A549 (cell line): ENCODE results near the gene PLEKHA8. TPM values are rescaled to one million over a fixed set of nuclear protein-coding genes. Genes with fewer than 3 reads are reported as not detected.

ENCODE experiments used
- ATAC-seq, 2 experiments: fragments of 200-7000 bp in 1 of 2; fragments of >200 bp in 1 of 2; cut with Nextera tagmentation in 1 of 2; cut with Tn5 transposase in 1 of 2; 3 replicates each; pipeline versions ENCODE4 v1.8.0 to v1.9.1; 2018 to 2020; ENCODE audit warnings: mild to moderate bottlenecking in 1 of 2, moderate library complexity in 1 of 2
- CTCF ChIA-PET: fragments of 300-600 bp; sonication (Branson Sonifier 250); formaldehyde crosslinking; extraction: SDS; loops from one replicate; lab custom pipeline; 2021; ENCODE audit warnings: antibody characterized with exemption, inconsistent platforms; lab: Yijun Ruan, JAX
- POLR2A ChIA-PET: fragments of 350-600 bp; formaldehyde crosslinking; extraction: SDS; loops from one replicate; lab custom pipeline; 2021; ENCODE audit warnings: antibody characterized with exemption, inconsistent platforms; lab: Yijun Ruan, JAX
- DNase-seq, 2 experiments: peaks; one replicate each; pipeline versions ENCODE4 v3.0.0 to v3.0.0-alpha.2; 2011 to 2016; ENCODE audit warnings: low read depth in 1 of 2, low spot score in 1 of 2
- FAIRE-seq: peaks from 2 replicates; lab custom pipeline; 2011; peaks lifted over from hg19 to GRCh38; lab: Jason Lieb, UNC
- H3K27ac ChIP-seq, 2 experiments: fragments of >200 bp; sonication (Bioruptor Twin); formaldehyde crosslinking; 3 replicates each; pipeline ENCODE4 v1.5.1; 2016 to 2017
- H3K4me1 ChIP-seq: fragments of >200 bp; sonication (Bioruptor Twin); formaldehyde crosslinking; 3 replicates; pipeline ENCODE4 v1.6.1; 2016
- H3K4me2 ChIP-seq: fragments of >200 bp; sonication (Bioruptor Twin); formaldehyde crosslinking; 3 replicates; pipeline ENCODE4 v1.6.1; 2016
- H3K4me3 ChIP-seq: fragments of >200 bp; sonication (Bioruptor Twin); formaldehyde crosslinking; 3 replicates; pipeline ENCODE4 v1.5.1; 2016
- H3K9me3 ChIP-seq: fragments of >200 bp; sonication (Bioruptor Twin); formaldehyde crosslinking; 3 replicates; pipeline ENCODE4 v1.6.1; 2016
- CBX2 ChIP-seq: fragments of 200-600 bp; sonication (generic); IDR thresholded peaks from 2 replicates; pipeline ENCODE4 v1.6.1; 2016; ENCODE audit warnings: low read depth, mild to moderate bottlenecking, borderline replicate concordance
- CHD2 ChIP-seq: fragments of 150-350 bp; IDR thresholded peaks from 2 replicates; pipeline ENCODE4 v1.6.1; 2014; ENCODE audit warnings: low read length; ENCODE audit not compliant: partially characterized antibody
- CHD4 ChIP-seq: fragments of 200-600 bp; sonication (generic); IDR thresholded peaks from 2 replicates; pipeline ENCODE4 v1.6.1; 2016; ENCODE audit warnings: antibody characterized with exemption, mild to moderate bottlenecking, borderline replicate concordance
- EHMT2 ChIP-seq: fragments of 200-600 bp; sonication (generic); IDR thresholded peaks from 2 replicates; pipeline ENCODE4 v1.6.1; 2016; ENCODE audit warnings: antibody characterized with exemption, low read depth, mild to moderate bottlenecking, moderate library complexity
- FOXS1 ChIP-seq: fragments of 250-450 bp; sonication (Bioruptor Pico); IDR thresholded peaks from 2 replicates; pipeline ENCODE4 v1.5.0; 2020; ENCODE audit warnings: mild to moderate bottlenecking, moderate library complexity
- GATA3 ChIP-seq: IDR thresholded peaks from 2 replicates; pipeline ENCODE4 v1.6.1; 2012; ENCODE audit warnings: borderline replicate concordance
- HOXA7 ChIP-seq: fragments of 250-450 bp; sonication (Bioruptor Pico); IDR thresholded peaks from 2 replicates; pipeline ENCODE4 v1.5.0; 2020; ENCODE audit warnings: mild to moderate bottlenecking, moderate library complexity
- JUNB ChIP-seq: fragments of >200 bp; sonication (Bioruptor Twin); formaldehyde crosslinking; IDR thresholded peaks from 2 replicates; pipeline ENCODE4 v1.6.1; 2016
- NPAS2 ChIP-seq: fragments of 250-450 bp; sonication (Bioruptor Pico); IDR thresholded peaks from 2 replicates; pipeline ENCODE4 v1.8.0; 2022; ENCODE audit warnings: mild to moderate bottlenecking, moderate library complexity, borderline replicate concordance
- NR3C1 ChIP-seq: fragments of >200 bp; sonication (Bioruptor Twin); formaldehyde crosslinking; IDR thresholded peaks from 3 replicates; pipeline ENCODE4 v1.6.1; 2017
- POLR2AphosphoS2 ChIP-seq: conservative IDR thresholded peaks from 2 replicates; pipeline ENCODE4 v1.6.1; 2012; ENCODE audit warnings: low read length, improper control_type of control experiment, inconsistent platforms
- RCOR1 ChIP-seq: fragments of 150-350 bp; IDR thresholded peaks from 2 replicates; pipeline ENCODE4 v1.6.1; 2014; ENCODE audit warnings: antibody characterized with exemption, low read length, low read depth
- RFX5 ChIP-seq: fragments of 450-650 bp; IDR thresholded peaks from 2 replicates; pipeline ENCODE4 v1.7.1; 2014; ENCODE audit warnings: antibody characterized with exemption, mild to moderate bottlenecking, moderate library complexity
- SMC3 ChIP-seq: fragments of >200 bp; sonication (Bioruptor Twin); formaldehyde crosslinking; IDR thresholded peaks from 3 replicates; pipeline ENCODE4 v1.6.1; 2018; ENCODE audit warnings: inconsistent platforms
- SREBF2 ChIP-seq: fragments of 450-650 bp; IDR thresholded peaks from 2 replicates; pipeline ENCODE4 v1.6.1; 2014; ENCODE audit warnings: mild to moderate bottlenecking, moderate library complexity
- TFCP2L1 ChIP-seq: fragments of 250-450 bp; sonication (Bioruptor Pico); IDR thresholded peaks from 2 replicates; pipeline ENCODE4 v1.5.0; 2021; ENCODE audit warnings: mild to moderate bottlenecking
- TP53 ChIP-seq: fragments of 250-450 bp; sonication (Bioruptor Pico); IDR thresholded peaks from 2 replicates; pipeline ENCODE4 v1.5.0; 2021; ENCODE audit warnings: mild to moderate bottlenecking, moderate library complexity
- WGBS: methylation state at CpG from one replicate; pipeline ENCODE4 v1.1.6; 2017; ENCODE audit errors: missing lambda C conversion rate; 5-methylcytosine and 5-hydroxymethylcytosine counted together
- polyA plus RNA-seq, 4 experiments: library from polyadenylated mRNA; depleted of rRNA in 3 of 4; stranded (reverse); fragments of >200 nt; fragmentation: RNase III in 1 of 4; extraction: RNeasy Plus Mini Kit Qiagen cat#74134 plus additional on column Dnase treatment in 1 of 4; gene quantifications; 2 replicates in 3 of 4; 3 replicates in 1 of 4; pipeline ENCODE4 v1.2.3, GENCODE V29; 2011 to 2017
- TF ChIP-seq, protein P1 (sequence below): IDR thresholded peaks from 2 replicates; pipeline ENCODE4 v1.6.1; 2012
- TF ChIP-seq, protein P2 (sequence below): fragments of 250-450 bp; sonication (Bioruptor Pico); IDR thresholded peaks from 2 replicates; pipeline ENCODE4 v1.5.0; 2020; ENCODE audit warnings: low read depth, mild to moderate bottlenecking, moderate library complexity
- TF ChIP-seq, protein P3 (sequence below): fragments of 250-450 bp; sonication (Bioruptor Pico); IDR thresholded peaks from 2 replicates; pipeline ENCODE4 v1.5.0; 2021; ENCODE audit warnings: mild to moderate bottlenecking, moderate library complexity, borderline replicate concordance
- TF ChIP-seq, protein P4 (sequence below): fragments of 200-600 bp; sonication (generic); IDR thresholded peaks from 2 replicates; pipeline ENCODE4 v1.6.1; 2016; ENCODE audit warnings: antibody characterized with exemption, mild to moderate bottlenecking, moderate library complexity
- TF ChIP-seq, protein P5 (sequence below): IDR thresholded peaks from 2 replicates; pipeline ENCODE4 v1.6.1; 2012; ENCODE audit warnings: low read depth, borderline replicate concordance
- TF ChIP-seq, protein P6 (sequence below): fragments of >200 bp; sonication (Bioruptor Twin); formaldehyde crosslinking; IDR thresholded peaks from 2 replicates; pipeline ENCODE4 v1.6.1; 2016
- TF ChIP-seq, protein P7 (sequence below): fragments of >200 bp; sonication (Bioruptor Twin); formaldehyde crosslinking; IDR thresholded peaks from 3 replicates; pipeline ENCODE4 v1.6.1; 2016
- TF ChIP-seq, protein P8 (sequence below): IDR thresholded peaks from 2 replicates; pipeline ENCODE4 v1.6.1; 2012

The PLEKHA8 gene
- polyA plus RNA-seq, 2 of the 4 experiments (the other 2 are of a cell fraction): 5.9 to 10.9 TPM

DNA sequence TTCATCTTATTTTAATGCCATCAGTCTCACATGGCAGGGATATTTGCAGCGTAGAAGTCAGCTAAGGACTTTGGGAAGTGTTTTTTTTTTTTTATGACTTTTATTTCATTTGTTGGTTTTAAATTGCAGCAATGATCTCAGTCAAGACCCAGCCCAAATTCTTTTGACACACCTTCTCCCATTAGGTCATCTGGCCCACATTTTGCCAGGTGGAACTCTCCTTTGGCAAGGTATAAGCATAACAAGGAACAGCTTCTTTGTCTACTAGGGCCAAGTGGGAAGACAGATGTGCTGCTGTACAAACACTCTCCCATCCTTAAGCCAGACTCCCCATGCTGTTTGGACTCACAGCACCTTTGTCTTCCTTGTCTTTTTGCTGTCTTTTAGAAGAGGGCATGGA, 41.8 kb downstream of the PLEKHA8 start:
- CTCF ChIA-PET: interaction anchor here (0.6 to 2.5 kb wide), 3 partner anchors 8 to 28 kb away, joined by 3 to 7 read pairs (median 6); no protein-coding TSS in a partner anchor
- no peak overlapping the region for H3K4me2 ChIP-seq
- DNase-seq: no peak
- H3K4me3 ChIP-seq: no peak overlapping the region
- TF ChIP-seq TFCP2L1 (CRISPR knock-in tag) (no peak), SREBF2 (no peak), NR3C1 (no peak), GATA3 (no peak), FOXS1 (CRISPR knock-in tag) (no peak), POLR2AphosphoS2 (no peak), CHD4 (no peak), CHD2 (no peak), JUNB (no peak)
- TF ChIP-seq, protein P1, sequence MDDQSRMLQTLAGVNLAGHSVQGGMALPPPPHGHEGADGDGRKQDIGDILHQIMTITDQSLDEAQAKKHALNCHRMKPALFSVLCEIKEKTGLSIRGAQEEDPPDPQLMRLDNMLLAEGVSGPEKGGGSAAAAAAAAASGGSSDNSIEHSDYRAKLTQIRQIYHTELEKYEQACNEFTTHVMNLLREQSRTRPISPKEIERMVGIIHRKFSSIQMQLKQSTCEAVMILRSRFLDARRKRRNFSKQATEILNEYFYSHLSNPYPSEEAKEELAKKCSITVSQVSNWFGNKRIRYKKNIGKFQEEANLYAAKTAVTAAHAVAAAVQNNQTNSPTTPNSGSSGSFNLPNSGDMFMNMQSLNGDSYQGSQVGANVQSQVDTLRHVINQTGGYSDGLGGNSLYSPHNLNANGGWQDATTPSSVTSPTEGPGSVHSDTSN: no peak
- TF ChIP-seq, protein P2, sequence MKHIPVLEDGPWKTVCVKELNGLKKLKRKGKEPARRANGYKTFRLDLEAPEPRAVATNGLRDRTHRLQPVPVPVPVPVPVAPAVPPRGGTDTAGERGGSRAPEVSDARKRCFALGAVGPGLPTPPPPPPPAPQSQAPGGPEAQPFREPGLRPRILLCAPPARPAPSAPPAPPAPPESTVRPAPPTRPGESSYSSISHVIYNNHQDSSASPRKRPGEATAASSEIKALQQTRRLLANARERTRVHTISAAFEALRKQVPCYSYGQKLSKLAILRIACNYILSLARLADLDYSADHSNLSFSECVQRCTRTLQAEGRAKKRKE (CRISPR knock-in tag): no peak
- TF ChIP-seq, protein P3, sequence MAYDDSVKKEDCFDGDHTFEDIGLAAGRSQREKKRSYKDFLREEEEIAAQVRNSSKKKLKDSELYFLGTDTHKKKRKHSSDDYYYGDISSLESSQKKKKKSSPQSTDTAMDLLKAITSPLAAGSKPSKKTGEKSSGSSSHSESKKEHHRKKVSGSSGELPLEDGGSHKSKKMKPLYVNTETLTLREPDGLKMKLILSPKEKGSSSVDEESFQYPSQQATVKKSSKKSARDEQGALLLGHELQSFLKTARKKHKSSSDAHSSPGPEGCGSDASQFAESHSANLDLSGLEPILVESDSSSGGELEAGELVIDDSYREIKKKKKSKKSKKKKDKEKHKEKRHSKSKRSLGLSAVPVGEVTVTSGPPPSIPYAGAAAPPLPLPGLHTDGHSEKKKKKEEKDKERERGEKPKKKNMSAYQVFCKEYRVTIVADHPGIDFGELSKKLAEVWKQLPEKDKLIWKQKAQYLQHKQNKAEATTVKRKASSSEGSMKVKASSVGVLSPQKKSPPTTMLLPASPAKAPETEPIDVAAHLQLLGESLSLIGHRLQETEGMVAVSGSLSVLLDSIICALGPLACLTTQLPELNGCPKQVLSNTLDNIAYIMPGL (CRISPR knock-in tag): no peak
- TF ChIP-seq, protein P4, sequence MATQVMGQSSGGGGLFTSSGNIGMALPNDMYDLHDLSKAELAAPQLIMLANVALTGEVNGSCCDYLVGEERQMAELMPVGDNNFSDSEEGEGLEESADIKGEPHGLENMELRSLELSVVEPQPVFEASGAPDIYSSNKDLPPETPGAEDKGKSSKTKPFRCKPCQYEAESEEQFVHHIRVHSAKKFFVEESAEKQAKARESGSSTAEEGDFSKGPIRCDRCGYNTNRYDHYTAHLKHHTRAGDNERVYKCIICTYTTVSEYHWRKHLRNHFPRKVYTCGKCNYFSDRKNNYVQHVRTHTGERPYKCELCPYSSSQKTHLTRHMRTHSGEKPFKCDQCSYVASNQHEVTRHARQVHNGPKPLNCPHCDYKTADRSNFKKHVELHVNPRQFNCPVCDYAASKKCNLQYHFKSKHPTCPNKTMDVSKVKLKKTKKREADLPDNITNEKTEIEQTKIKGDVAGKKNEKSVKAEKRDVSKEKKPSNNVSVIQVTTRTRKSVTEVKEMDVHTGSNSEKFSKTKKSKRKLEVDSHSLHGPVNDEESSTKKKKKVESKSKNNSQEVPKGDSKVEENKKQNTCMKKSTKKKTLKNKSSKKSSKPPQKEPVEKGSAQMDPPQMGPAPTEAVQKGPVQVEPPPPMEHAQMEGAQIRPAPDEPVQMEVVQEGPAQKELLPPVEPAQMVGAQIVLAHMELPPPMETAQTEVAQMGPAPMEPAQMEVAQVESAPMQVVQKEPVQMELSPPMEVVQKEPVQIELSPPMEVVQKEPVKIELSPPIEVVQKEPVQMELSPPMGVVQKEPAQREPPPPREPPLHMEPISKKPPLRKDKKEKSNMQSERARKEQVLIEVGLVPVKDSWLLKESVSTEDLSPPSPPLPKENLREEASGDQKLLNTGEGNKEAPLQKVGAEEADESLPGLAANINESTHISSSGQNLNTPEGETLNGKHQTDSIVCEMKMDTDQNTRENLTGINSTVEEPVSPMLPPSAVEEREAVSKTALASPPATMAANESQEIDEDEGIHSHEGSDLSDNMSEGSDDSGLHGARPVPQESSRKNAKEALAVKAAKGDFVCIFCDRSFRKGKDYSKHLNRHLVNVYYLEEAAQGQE: no peak
- WGBS: 78% methylated on average over 1 of the region's 1 CpG
- no peak for ATAC-seq
- H3K9me3 ChIP-seq: no peaks in the 10 kb centered on the region
- H3K27ac ChIP-seq: no peak overlapping the region
- POLR2A ChIA-PET: no interaction called here
- FAIRE-seq: no peak
- H3K4me1 ChIP-seq: no peaks in the 10 kb centered on the region

DNA sequence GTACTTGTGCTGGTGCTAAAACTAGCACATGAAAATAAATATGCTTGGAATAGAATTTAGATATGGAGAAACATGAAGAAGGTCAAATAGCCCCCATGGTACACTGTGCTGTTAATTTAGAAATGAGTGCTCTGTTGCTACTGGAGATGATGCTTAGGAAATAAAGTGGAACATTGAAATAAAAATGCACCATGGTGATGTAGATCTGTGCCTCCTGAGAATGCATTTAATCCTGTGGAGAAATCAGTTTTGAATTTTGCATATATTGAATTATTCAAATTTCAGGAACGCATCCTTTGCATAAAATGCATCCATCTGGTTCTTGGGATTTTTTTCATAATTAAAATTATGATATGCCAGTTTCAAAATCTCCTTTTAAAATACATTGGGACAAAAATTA, 44.5 kb downstream of the PLEKHA8 start:
- no peak overlapping the region for H3K4me3 ChIP-seq
- FAIRE-seq (no peak), ATAC-seq (no peak), DNase-seq (no peak)
- no peak overlapping the region for H3K27ac ChIP-seq
- ChIA-PET CTCF (interaction anchor here (1.3 to 6.3 kb wide), 7 partner anchors 10 to 194 kb away, joined by 4 to 57 read pairs (median 11); no protein-coding TSS in a partner anchor), POLR2A (no interaction called here)
- no peak overlapping the region for H3K4me2 ChIP-seq
- WGBS: 86% methylated on average over 1 of the region's 1 CpG
- H3K4me1 ChIP-seq: no peaks in the 10 kb centered on the region
- no peaks in the 10 kb centered on the region for H3K9me3 ChIP-seq
- TF ChIP-seq CBX2 (no peak), SMC3 (no peak), RCOR1 (no peak), NPAS2 (CRISPR knock-in tag) (no peak), NR3C1 (no peak), EHMT2 (no peak), HOXA7 (CRISPR knock-in tag) (no peak), RFX5 (no peak), TP53 (CRISPR knock-in tag) (no peak)
- TF ChIP-seq, protein P5, sequence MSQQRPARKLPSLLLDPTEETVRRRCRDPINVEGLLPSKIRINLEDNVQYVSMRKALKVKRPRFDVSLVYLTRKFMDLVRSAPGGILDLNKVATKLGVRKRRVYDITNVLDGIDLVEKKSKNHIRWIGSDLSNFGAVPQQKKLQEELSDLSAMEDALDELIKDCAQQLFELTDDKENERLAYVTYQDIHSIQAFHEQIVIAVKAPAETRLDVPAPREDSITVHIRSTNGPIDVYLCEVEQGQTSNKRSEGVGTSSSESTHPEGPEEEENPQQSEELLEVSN: no peak
- TF ChIP-seq, protein P6, sequence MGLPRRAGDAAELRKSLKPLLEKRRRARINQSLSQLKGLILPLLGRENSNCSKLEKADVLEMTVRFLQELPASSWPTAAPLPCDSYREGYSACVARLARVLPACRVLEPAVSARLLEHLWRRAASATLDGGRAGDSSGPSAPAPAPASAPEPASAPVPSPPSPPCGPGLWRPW: no peak
- TF ChIP-seq, protein P7, sequence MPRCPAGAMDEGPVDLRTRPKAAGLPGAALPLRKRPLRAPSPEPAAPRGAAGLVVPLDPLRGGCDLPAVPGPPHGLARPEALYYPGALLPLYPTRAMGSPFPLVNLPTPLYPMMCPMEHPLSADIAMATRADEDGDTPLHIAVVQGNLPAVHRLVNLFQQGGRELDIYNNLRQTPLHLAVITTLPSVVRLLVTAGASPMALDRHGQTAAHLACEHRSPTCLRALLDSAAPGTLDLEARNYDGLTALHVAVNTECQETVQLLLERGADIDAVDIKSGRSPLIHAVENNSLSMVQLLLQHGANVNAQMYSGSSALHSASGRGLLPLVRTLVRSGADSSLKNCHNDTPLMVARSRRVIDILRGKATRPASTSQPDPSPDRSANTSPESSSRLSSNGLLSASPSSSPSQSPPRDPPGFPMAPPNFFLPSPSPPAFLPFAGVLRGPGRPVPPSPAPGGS: no peak
- TF ChIP-seq, protein P8, sequence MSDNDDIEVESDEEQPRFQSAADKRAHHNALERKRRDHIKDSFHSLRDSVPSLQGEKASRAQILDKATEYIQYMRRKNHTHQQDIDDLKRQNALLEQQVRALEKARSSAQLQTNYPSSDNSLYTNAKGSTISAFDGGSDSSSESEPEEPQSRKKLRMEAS: no peak
